Measurements from ENCODE around the gene TRAPPC12.
"Not testable (repeated sequence)": the region's sequence is repeated elsewhere in the genome, so short reads cannot be mapped to it uniquely, and the experiment has no call there.

TRAPPC12 gene

DNA sequence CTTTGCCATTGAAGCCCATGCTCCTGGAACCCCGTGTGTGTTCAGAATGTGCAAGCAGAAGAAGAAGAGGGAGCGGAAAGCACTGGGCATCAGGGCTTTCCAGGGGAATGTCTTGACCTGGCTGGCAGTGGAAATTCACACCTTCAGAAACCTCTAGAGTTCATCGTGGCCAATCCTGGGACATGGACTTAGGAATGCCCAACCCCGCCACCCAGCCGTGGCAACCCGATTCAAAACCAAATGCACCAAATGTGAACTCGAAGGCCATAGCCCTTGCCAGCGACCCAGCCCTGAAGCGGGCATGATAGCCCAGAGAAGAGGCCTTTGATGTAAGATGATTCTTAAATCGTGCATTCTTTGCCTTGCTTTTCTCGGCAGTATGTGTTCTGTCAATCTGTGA is 70.4 kb downstream of the TRAPPC12 start:
- H3K27me3 ChIP-seq (ENCODE audit: insufficient read depth, low read depth, severe bottlenecking): no peaks in the 10 kb centered on the region
- DNase-seq: no peak
- TF ChIP-seq, protein P1, sequence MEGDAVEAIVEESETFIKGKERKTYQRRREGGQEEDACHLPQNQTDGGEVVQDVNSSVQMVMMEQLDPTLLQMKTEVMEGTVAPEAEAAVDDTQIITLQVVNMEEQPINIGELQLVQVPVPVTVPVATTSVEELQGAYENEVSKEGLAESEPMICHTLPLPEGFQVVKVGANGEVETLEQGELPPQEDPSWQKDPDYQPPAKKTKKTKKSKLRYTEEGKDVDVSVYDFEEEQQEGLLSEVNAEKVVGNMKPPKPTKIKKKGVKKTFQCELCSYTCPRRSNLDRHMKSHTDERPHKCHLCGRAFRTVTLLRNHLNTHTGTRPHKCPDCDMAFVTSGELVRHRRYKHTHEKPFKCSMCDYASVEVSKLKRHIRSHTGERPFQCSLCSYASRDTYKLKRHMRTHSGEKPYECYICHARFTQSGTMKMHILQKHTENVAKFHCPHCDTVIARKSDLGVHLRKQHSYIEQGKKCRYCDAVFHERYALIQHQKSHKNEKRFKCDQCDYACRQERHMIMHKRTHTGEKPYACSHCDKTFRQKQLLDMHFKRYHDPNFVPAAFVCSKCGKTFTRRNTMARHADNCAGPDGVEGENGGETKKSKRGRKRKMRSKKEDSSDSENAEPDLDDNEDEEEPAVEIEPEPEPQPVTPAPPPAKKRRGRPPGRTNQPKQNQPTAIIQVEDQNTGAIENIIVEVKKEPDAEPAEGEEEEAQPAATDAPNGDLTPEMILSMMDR (IDR thresholded peaks at IDR 0.05; ENCODE audit: low read depth, low read length): no peak
- H3K36me3 ChIP-seq: peaks cover 35% of the 10 kb centered on the region
- H3K9me3 ChIP-seq (ENCODE audit: severe bottlenecking): peaks cover 5% of the 10 kb centered on the region
- no peak overlapping the region for H3K4me3 ChIP-seq (ENCODE audit: low read depth, low read length)
- H3K27ac ChIP-seq: no peak overlapping the region

DNA sequence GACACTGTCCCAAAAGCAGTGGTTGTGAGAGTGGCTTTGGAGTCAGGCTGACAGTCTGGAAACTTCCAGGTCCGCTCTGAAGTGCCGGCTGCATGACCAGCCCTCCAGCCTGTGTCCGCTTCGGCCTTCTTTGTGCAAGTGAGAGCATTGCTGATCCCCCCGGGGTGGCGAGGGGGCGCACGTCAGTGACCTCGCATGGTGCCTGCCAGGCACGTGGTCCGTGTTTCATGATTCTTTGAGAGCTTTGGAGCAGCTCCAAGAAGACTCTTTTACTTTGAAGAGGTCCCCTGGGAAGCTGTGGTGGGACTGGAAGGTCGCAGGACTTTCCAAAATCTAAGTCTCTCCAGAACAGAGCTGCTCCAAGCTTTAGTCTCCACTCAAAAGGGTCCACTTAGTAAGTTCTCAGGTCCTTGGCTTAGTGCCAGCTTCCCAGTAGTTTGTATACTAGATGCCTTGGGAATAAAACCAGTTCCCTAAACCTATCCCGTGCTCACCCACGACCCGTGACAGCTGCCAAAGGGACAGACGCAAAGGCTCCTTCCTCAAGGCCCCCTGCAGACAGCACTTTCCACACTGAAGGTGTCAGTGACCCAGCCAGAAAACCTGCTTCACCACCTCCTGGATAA is 71.0 kb downstream of the TRAPPC12 start:
- H3K9me3 ChIP-seq (ENCODE audit: severe bottlenecking): peaks cover 5% of the 10 kb centered on the region
- no peak for DNase-seq
- peaks cover 29% of the 10 kb centered on the region for H3K36me3 ChIP-seq
- no peak overlapping the region for H3K4me3 ChIP-seq (ENCODE audit: low read depth, low read length)
- no peak overlapping the region for H3K27ac ChIP-seq
- TF ChIP-seq, protein P1 (IDR thresholded peaks at IDR 0.05; ENCODE audit: low read depth, low read length): no peak
- no peaks in the 10 kb centered on the region for H3K27me3 ChIP-seq (ENCODE audit: insufficient read depth, low read depth, severe bottlenecking)

DNA sequence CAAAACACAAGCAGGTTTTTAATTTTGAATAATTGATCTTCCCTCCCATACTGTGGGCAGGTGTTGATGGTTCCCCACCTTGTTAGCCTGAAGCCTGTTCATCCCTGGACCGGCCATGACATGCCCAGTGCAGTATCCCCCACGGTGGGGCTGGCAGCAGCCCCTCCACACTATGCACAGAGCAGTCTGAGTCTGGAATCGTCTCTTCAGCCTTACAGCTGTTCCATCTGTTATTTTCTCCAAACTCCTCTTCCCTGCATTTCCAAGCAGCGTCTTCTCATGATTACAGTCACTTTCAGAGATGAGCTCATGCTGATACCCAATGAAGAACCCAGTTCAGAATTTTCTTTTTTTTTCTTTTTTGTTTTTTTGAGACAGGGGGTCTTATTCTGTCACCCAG is 71.7 kb downstream of the TRAPPC12 start:
- H3K27ac ChIP-seq: no peak overlapping the region
- H3K9me3 ChIP-seq (ENCODE audit: severe bottlenecking): peaks cover 5% of the 10 kb centered on the region
- H3K4me3 ChIP-seq (ENCODE audit: low read depth, low read length): no peak overlapping the region
- TF ChIP-seq, protein P1 (IDR thresholded peaks at IDR 0.05; ENCODE audit: low read depth, low read length): no peak
- H3K27me3 ChIP-seq (ENCODE audit: insufficient read depth, low read depth, severe bottlenecking): no peaks in the 10 kb centered on the region
- DNase-seq: no peak
- peaks cover 25% of the 10 kb centered on the region for H3K36me3 ChIP-seq

DNA sequence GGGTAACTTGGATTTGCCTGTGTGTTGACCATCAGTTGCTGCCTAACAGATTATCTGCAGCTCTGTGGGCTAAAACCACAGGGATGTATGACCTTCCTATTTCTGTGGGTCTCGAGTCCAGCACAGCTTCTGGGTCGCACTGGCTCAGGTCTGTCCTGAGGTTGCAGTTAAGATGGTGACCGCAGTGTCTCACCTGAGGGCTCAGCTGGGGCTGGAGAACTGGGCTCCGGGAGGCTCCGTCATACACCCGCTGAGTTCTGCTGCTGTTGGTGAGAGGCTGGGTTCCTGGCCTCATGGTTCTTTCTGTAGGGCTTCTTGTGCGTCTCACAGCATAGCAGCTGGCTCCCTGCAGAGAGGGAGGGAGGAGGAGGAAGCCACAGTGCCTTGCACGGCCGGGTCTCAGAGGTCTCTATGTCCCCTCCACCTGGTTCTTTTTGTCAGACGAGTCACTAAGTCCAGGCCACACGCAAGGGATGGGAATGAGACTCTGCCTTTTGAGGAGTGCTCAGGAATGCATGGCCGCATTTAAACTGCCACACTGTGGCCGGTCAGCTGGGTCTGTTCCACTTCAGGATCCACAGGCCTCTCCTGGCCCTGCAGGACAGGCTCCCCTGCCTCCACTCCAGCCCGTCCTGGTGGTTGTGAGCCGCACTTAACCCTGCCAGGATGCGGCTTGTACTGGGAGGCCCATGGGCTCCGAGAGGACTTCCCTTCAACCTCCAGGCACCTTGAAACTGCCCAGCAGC is 72.6 kb downstream of the TRAPPC12 start:
- H3K36me3 ChIP-seq: peaks cover 28% of the 10 kb centered on the region
- TF ChIP-seq, protein P1 (IDR thresholded peaks at IDR 0.05; ENCODE audit: low read depth, low read length): no peak
- DNase-seq: no peak
- H3K4me3 ChIP-seq (ENCODE audit: low read depth, low read length): no peak overlapping the region
- H3K27me3 ChIP-seq (ENCODE audit: insufficient read depth, low read depth, severe bottlenecking): no peaks in the 10 kb centered on the region
- H3K9me3 ChIP-seq (ENCODE audit: severe bottlenecking): no peaks in the 10 kb centered on the region
- no peak overlapping the region for H3K27ac ChIP-seq

DNA sequence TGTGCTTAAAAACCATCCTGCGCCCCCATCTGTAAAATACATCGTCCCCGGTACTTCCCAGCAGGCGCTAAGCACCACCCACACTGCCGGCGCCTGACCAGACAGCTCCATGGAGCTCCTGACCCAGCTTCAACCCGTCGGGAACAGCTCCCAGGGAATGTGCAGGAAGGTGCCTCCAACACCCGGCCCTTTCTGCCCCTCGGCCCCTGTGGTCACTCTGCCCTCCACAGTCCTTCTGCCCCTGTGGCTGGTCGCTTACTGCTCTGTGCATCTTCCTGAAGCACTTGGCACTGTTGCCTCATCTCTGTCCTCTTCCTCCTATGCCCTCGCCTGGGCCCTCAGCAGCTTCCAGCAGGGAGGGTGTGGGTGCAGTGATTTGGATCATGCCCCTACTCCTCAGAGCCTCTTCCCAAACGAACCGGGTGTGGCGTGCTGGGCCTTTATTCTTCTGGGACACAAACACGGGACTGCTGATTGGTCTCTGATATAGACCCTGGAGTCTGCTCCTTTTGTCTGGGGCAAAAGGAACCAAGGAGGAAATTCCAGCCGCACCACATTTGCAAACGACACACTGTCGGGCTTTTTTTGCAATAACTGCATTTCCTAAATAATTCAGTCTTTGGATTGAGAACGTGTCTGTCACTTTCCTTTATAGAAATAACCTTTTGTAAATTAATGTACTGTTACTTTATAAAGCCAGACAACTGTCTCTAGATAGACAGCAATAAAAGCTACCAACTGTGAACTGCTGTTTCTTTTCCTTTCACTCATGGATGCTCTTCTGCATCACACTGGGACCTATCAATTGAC is 73.9 kb downstream of the TRAPPC12 start:
- no peak overlapping the region for H3K27ac ChIP-seq
- H3K4me3 ChIP-seq (ENCODE audit: low read depth, low read length): no peak overlapping the region
- DNase-seq: no peak

DNA sequence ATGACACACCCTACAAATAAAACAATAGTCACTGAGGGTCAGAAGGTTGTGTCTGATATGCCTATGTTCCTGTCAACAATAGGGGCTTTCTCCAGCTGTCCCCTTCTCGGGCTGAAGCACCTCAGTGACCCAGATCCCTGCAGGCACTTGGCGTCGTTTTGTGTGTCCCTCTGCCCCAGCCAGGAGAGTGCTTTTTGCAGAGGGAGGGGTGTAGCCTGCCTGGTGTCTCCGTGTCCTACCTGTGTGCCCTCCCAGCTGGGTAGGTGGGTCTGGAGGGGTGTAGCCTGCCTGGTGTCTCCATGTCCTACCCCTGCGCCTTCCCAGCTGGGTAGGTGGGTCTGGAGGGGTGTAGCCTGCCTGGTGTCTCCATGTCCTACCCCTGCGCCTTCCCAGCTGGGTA is 74.5 kb downstream of the TRAPPC12 start:
- DNase-seq; H3K9me3 ChIP-seq (ENCODE audit: severe bottlenecking); H3K27ac ChIP-seq; H3K4me3 ChIP-seq (ENCODE audit: low read depth, low read length); H3K27me3 ChIP-seq (ENCODE audit: insufficient read depth, low read depth, severe bottlenecking): not testable (repeated sequence)
- peaks cover 34% of the 10 kb centered on the region for H3K36me3 ChIP-seq

More for the DNA sequence above, 73.9 kb downstream of the TRAPPC12 start:
- TF ChIP-seq, protein P1 (IDR thresholded peaks at IDR 0.05; ENCODE audit: low read depth, low read length): no peak
- Histone ChIP-seq H3K9me3 (ENCODE audit: severe bottlenecking) (no peaks in the 10 kb centered on the region), H3K27me3 (ENCODE audit: insufficient read depth, low read depth, severe bottlenecking) (no peaks in the 10 kb centered on the region), H3K36me3 (peaks cover 35% of the 10 kb centered on the region)

All from WERI-Rb-1 (cell line).